Measurements from ENCODE around the gene ST3GAL6.

Gene ST3GAL6

GRCh38 chr3:98777801-98778220, 14.7 kb downstream of the ST3GAL6 start:
- H3K36me3 ChIP-seq (ENCODE audit: insufficient read depth, low read length): no peaks in the 10 kb centered on the region
- no peaks in the 10 kb centered on the region for H3K27me3 ChIP-seq (ENCODE audit: control insufficient read depth in 1 of 2, insufficient read depth in 2 of 2, low read length in 2 of 2)
- no peak overlapping the region for H3K27ac ChIP-seq (ENCODE audit: low read depth, low read length)
- H3K4me3 ChIP-seq (ENCODE audit: low read depth in 1 of 2, low read length in 2 of 2): no peak overlapping the region
- no peak overlapping the region for H3K9ac ChIP-seq (ENCODE audit: low read length)
- H3K9me3 ChIP-seq (ENCODE audit: low read length): no peaks in the 10 kb centered on the region
- no peaks in the 10 kb centered on the region for H3K4me1 ChIP-seq (ENCODE audit: insufficient read depth, low read length)

GRCh38 chr3:98778383-98778782, 15.2 kb downstream of the ST3GAL6 start:
- Histone ChIP-seq H3K36me3 (ENCODE audit: insufficient read depth, low read length) (no peaks in the 10 kb centered on the region), H3K9ac (ENCODE audit: low read length) (no peak overlapping the region), H3K27ac (ENCODE audit: low read depth, low read length) (no peak overlapping the region), H3K4me3 (ENCODE audit: low read depth in 1 of 2, low read length in 2 of 2) (no peak overlapping the region), H3K9me3 (ENCODE audit: low read length) (no peaks in the 10 kb centered on the region), H3K27me3 (ENCODE audit: control insufficient read depth in 1 of 2, insufficient read depth in 2 of 2, low read length in 2 of 2) (no peaks in the 10 kb centered on the region), H3K4me1 (ENCODE audit: insufficient read depth, low read length) (no peaks in the 10 kb centered on the region)

- Histone ChIP-seq H3K9me3 (ENCODE audit: low read length) (no peaks in the 10 kb centered on the region), H3K27me3 (ENCODE audit: control insufficient read depth in 1 of 2, insufficient read depth in 2 of 2, low read length in 2 of 2) (no peaks in the 10 kb centered on the region), H3K4me1 (ENCODE audit: insufficient read depth, low read length) (no peaks in the 10 kb centered on the region), H3K4me3 (ENCODE audit: low read depth in 1 of 2, low read length in 2 of 2) (no peak overlapping the region), H3K36me3 (ENCODE audit: insufficient read depth, low read length) (no peaks in the 10 kb centered on the region), H3K27ac (ENCODE audit: low read depth, low read length) (no peak overlapping the region), H3K9ac (ENCODE audit: low read length) (no peak overlapping the region)
Observed at GRCh38 chr3:98778852-98779413, 15.8 kb downstream of the ST3GAL6 start.

- Histone ChIP-seq H3K4me1 (ENCODE audit: insufficient read depth, low read length) (no peaks in the 10 kb centered on the region), H3K36me3 (ENCODE audit: insufficient read depth, low read length) (no peaks in the 10 kb centered on the region), H3K9me3 (ENCODE audit: low read length) (no peaks in the 10 kb centered on the region), H3K4me3 (ENCODE audit: low read depth in 1 of 2, low read length in 2 of 2) (no peak overlapping the region), H3K27me3 (ENCODE audit: control insufficient read depth in 1 of 2, insufficient read depth in 2 of 2, low read length in 2 of 2) (no peaks in the 10 kb centered on the region), H3K27ac (ENCODE audit: low read depth, low read length) (no peak overlapping the region), H3K9ac (ENCODE audit: low read length) (no peak overlapping the region)
Observed at GRCh38 chr3:98779541-98780335, 16.6 kb downstream of the ST3GAL6 start.

- no peak overlapping the region for H3K4me3 ChIP-seq (ENCODE audit: low read depth in 1 of 2, low read length in 2 of 2)
- no peak overlapping the region for H3K9ac ChIP-seq (ENCODE audit: low read length)
- H3K9me3 ChIP-seq (ENCODE audit: low read length): no peaks in the 10 kb centered on the region
- H3K27me3 ChIP-seq (ENCODE audit: control insufficient read depth in 1 of 2, insufficient read depth in 2 of 2, low read length in 2 of 2): no peaks in the 10 kb centered on the region
- H3K27ac ChIP-seq (ENCODE audit: low read depth, low read length): no peak overlapping the region
- no peaks in the 10 kb centered on the region for H3K36me3 ChIP-seq (ENCODE audit: insufficient read depth, low read length)
- H3K4me1 ChIP-seq (ENCODE audit: insufficient read depth, low read length): peaks cover under 1% of the 10 kb centered on the region
Observed at GRCh38 chr3:98780343-98780742, 17.2 kb downstream of the ST3GAL6 start.

- no peaks in the 10 kb centered on the region for H3K9me3 ChIP-seq (ENCODE audit: low read length)
- H3K36me3 ChIP-seq (ENCODE audit: insufficient read depth, low read length): no peaks in the 10 kb centered on the region
- H3K27me3 ChIP-seq (ENCODE audit: control insufficient read depth in 1 of 2, insufficient read depth in 2 of 2, low read length in 2 of 2): no peaks in the 10 kb centered on the region
- peaks cover 4% of the 10 kb centered on the region for H3K4me1 ChIP-seq (ENCODE audit: insufficient read depth, low read length)
- H3K4me3 ChIP-seq (ENCODE audit: low read depth in 1 of 2, low read length in 2 of 2): no peak overlapping the region
- no peak overlapping the region for H3K9ac ChIP-seq (ENCODE audit: low read length)
- no peak overlapping the region for H3K27ac ChIP-seq (ENCODE audit: low read depth, low read length)
Observed at GRCh38 chr3:98782824-98783500, 19.8 kb downstream of the ST3GAL6 start.

- no peak overlapping the region for H3K9ac ChIP-seq (ENCODE audit: low read length)
- no peak overlapping the region for H3K4me3 ChIP-seq (ENCODE audit: low read depth in 1 of 2, low read length in 2 of 2)
- peaks cover 4% of the 10 kb centered on the region for H3K4me1 ChIP-seq (ENCODE audit: insufficient read depth, low read length)
- no peaks in the 10 kb centered on the region for H3K9me3 ChIP-seq (ENCODE audit: low read length)
- no peaks in the 10 kb centered on the region for H3K27me3 ChIP-seq (ENCODE audit: control insufficient read depth in 1 of 2, insufficient read depth in 2 of 2, low read length in 2 of 2)
- no peak overlapping the region for H3K27ac ChIP-seq (ENCODE audit: low read depth, low read length)
- no peaks in the 10 kb centered on the region for H3K36me3 ChIP-seq (ENCODE audit: insufficient read depth, low read length)
Observed at GRCh38 chr3:98784042-98784441, 20.9 kb downstream of the ST3GAL6 start.

- Histone ChIP-seq H3K4me3 (ENCODE audit: low read depth in 1 of 2, low read length in 2 of 2) (no peak overlapping the region), H3K27me3 (ENCODE audit: control insufficient read depth in 1 of 2, insufficient read depth in 2 of 2, low read length in 2 of 2) (no peaks in the 10 kb centered on the region), H3K27ac (ENCODE audit: low read depth, low read length) (no peak overlapping the region), H3K9me3 (ENCODE audit: low read length) (no peaks in the 10 kb centered on the region), H3K36me3 (ENCODE audit: insufficient read depth, low read length) (no peaks in the 10 kb centered on the region), H3K4me1 (ENCODE audit: insufficient read depth, low read length) (peaks cover 4% of the 10 kb centered on the region), H3K9ac (ENCODE audit: low read length) (no peak overlapping the region)
Observed at GRCh38 chr3:98784666-98785600, 21.8 kb downstream of the ST3GAL6 start.

GRCh38 chr3:98786364-98787006, 23.3 kb downstream of the ST3GAL6 start:
- Histone ChIP-seq H3K4me3 (ENCODE audit: low read depth in 1 of 2, low read length in 2 of 2) (no peak overlapping the region), H3K9ac (ENCODE audit: low read length) (no peak overlapping the region), H3K4me1 (ENCODE audit: insufficient read depth, low read length) (peaks cover 4% of the 10 kb centered on the region), H3K27me3 (ENCODE audit: control insufficient read depth in 1 of 2, insufficient read depth in 2 of 2, low read length in 2 of 2) (no peaks in the 10 kb centered on the region), H3K27ac (ENCODE audit: low read depth, low read length) (no peak overlapping the region), H3K9me3 (ENCODE audit: low read length) (no peaks in the 10 kb centered on the region), H3K36me3 (ENCODE audit: insufficient read depth, low read length) (no peaks in the 10 kb centered on the region)

- Histone ChIP-seq H3K36me3 (ENCODE audit: insufficient read depth, low read length) (no peaks in the 10 kb centered on the region), H3K27me3 (ENCODE audit: control insufficient read depth in 1 of 2, insufficient read depth in 2 of 2, low read length in 2 of 2) (no peaks in the 10 kb centered on the region), H3K4me3 (ENCODE audit: low read depth in 1 of 2, low read length in 2 of 2) (no peak overlapping the region), H3K9ac (ENCODE audit: low read length) (no peak overlapping the region), H3K4me1 (ENCODE audit: insufficient read depth, low read length) (peaks cover 4% of the 10 kb centered on the region), H3K9me3 (ENCODE audit: low read length) (no peaks in the 10 kb centered on the region), H3K27ac (ENCODE audit: low read depth, low read length) (no peak overlapping the region)
Observed at GRCh38 chr3:98787181-98787580, 24.0 kb downstream of the ST3GAL6 start.
